Body of pancreas (tissue), 4 donors: ENCODE data around the gene MYOCOS. TPM values are rescaled to one million over a fixed set of nuclear protein-coding genes. Genes with fewer than 3 reads are reported as not detected.

Experiments
- ATAC-seq: fragments of 150-250 bp; one replicate; pipeline ENCODE4 v1.9.1; 2016
- DNase-seq, 4 donors: peaks; one replicate each; pipeline ENCODE4 v3.0.0-alpha.2; 2019
- H3K27ac ChIP-seq, 4 donors: fragments of 200-600 bp; sonication (generic); 1 replicate in 3 of 4; 2 replicates in 1 of 4; pipeline versions ENCODE4 v1.5.1 to v1.6.1; 2016 to 2019; ENCODE audit warnings: mild to moderate bottlenecking in 1 of 4, mixed read lengths in 1 of 4, moderate library complexity in 1 of 4
- H3K27me3 ChIP-seq, 2 donors: fragments of 200-600 bp; sonication (generic); one replicate each; pipeline ENCODE4 v1.6.0; 2016; ENCODE audit warnings: mild to moderate bottlenecking in 1 of 2
- H3K36me3 ChIP-seq, 2 donors: fragments of 200-600 bp; sonication (generic); replicated peaks in 1 of 2; 2 replicates each; pipeline ENCODE4 v1.5.1; 2016; ENCODE audit warnings: low read depth in 2 of 2; ENCODE audit not compliant: insufficient read depth in 1 of 2
- H3K4me1 ChIP-seq: fragments of 200-600 bp; sonication (generic); one replicate; pipeline ENCODE4 v1.6.0; 2016
- H3K4me3 ChIP-seq, 2 donors: fragments of 200-600 bp; sonication (generic); 1 replicate in 1 of 2; 2 replicates in 1 of 2; pipeline ENCODE4 v1.5.1; 2016 to 2019
- H3K9me3 ChIP-seq, 3 donors: fragments of 200-600 bp; sonication (generic); 1 replicate in 2 of 3; 2 replicates in 1 of 3; pipeline ENCODE4 v1.5.1; 2016
- POLR2A ChIP-seq, 3 donors: fragments of 450-650 bp; IDR thresholded peaks; one replicate each; pipeline ENCODE4 v1.6.1; 2016; ENCODE audit warnings: antibody characterized with exemption in 3 of 3, mild to moderate bottlenecking in 2 of 3
- WGBS, 2 donors: methylation state at CpG; one replicate each; pipeline ENCODE4 v1.1.5; 2017; 5-methylcytosine and 5-hydroxymethylcytosine counted together
- intact Hi-C: fragments of 100-400 bp; cut with DNase I; formaldehyde crosslinking; loops from one replicate; pipeline ENCODE4 v1.15.1; 2023
- total RNA-seq, 2 donors: library from RNA; depleted of rRNA; stranded (reverse); fragments of >200 nt; gene quantifications; one replicate each; pipeline ENCODE4 v1.1.0, GENCODE V29; 2016
- TF ChIP-seq, protein P1 (sequence below), 7 experiments: fragments of 450-650 bp in 4 of 7; fragments of 200-600 bp in 3 of 7; sonication (generic) in 3 of 7; IDR thresholded peaks; one replicate each; pipeline ENCODE4 v1.5.1; 2016 to 2019; ENCODE audit warnings: antibody characterized with exemption in 7 of 7

The MYOCOS gene
- total RNA-seq, 2 donors from 2014 or later = not detected

DNA sequence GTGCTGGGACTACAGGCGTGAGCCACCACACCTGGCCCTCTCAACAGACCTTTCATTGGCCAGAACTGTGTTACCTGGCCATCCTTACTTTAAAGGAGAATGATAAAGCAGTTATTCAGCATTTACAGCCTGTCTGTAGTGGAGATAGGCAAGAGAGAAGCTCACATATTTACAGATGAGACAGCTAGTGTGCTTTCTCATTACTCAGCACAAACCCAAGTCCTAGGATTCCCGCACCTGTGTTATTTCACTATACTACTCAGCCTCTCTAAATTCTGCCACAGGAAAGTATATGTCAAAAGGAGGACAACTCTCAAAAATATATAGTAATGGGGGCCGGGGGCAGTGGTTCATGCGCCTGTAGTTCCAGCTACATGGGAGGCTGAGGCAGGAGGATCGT is 46.3 kb downstream of the MYOCOS start:
- no peak for DNase-seq
- no peaks in the 10 kb centered on the region for H3K36me3 ChIP-seq
- WGBS, 2 donors = 77 to 81% methylated on average over 5 of the region's 5 CpGs
- H3K27ac ChIP-seq = no peak overlapping the region
- no peak overlapping the region for H3K4me3 ChIP-seq
- intact Hi-C loops = no loop called here
- ATAC-seq = no peak
- H3K9me3 ChIP-seq = no peaks in the 10 kb centered on the region
- no peaks in the 10 kb centered on the region for H3K4me1 ChIP-seq
- no peaks in the 10 kb centered on the region for H3K27me3 ChIP-seq
- TF ChIP-seq, protein P1, sequence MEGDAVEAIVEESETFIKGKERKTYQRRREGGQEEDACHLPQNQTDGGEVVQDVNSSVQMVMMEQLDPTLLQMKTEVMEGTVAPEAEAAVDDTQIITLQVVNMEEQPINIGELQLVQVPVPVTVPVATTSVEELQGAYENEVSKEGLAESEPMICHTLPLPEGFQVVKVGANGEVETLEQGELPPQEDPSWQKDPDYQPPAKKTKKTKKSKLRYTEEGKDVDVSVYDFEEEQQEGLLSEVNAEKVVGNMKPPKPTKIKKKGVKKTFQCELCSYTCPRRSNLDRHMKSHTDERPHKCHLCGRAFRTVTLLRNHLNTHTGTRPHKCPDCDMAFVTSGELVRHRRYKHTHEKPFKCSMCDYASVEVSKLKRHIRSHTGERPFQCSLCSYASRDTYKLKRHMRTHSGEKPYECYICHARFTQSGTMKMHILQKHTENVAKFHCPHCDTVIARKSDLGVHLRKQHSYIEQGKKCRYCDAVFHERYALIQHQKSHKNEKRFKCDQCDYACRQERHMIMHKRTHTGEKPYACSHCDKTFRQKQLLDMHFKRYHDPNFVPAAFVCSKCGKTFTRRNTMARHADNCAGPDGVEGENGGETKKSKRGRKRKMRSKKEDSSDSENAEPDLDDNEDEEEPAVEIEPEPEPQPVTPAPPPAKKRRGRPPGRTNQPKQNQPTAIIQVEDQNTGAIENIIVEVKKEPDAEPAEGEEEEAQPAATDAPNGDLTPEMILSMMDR (IDR thresholded peaks at IDR 0.05) = no peak
- no peak for TF ChIP-seq POLR2A (IDR thresholded peaks at IDR 0.05)

DNA sequence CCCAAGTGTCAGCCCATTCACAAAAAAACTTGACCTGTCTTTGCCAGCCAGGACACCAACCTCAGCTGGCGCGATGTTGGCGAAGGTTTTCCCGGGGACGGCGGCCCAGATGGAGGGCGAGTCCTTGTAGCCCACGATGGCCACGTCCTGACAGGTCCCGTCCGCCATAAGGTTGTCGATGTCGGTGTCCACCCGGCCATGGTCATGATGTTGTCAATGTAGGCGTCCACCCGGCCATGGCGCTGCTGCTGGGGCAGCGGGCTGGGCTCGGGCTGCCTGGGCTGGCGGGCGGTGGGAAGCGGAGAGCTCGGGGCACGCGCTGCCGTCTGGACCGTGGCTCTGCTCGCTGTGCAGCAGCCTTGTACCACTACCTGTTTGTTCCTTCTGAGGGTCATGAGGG is 48.7 kb downstream of the MYOCOS start:
- no peaks in the 10 kb centered on the region for H3K36me3 ChIP-seq
- WGBS, 2 donors = 91 to 97% methylated on average over 20 to 28 of the region's 28 CpGs
- no peaks in the 10 kb centered on the region for H3K4me1 ChIP-seq
- DNase-seq (no peak), ATAC-seq (no peak)
- intact Hi-C loops = no loop called here
- no peak overlapping the region for H3K27ac ChIP-seq
- TF ChIP-seq POLR2A (IDR thresholded peaks at IDR 0.05) = no peak
- TF ChIP-seq, protein P1 (IDR thresholded peaks at IDR 0.05) = no peak
- no peaks in the 10 kb centered on the region for H3K9me3 ChIP-seq
- no peaks in the 10 kb centered on the region for H3K27me3 ChIP-seq
- H3K4me3 ChIP-seq = no peak overlapping the region

DNA sequence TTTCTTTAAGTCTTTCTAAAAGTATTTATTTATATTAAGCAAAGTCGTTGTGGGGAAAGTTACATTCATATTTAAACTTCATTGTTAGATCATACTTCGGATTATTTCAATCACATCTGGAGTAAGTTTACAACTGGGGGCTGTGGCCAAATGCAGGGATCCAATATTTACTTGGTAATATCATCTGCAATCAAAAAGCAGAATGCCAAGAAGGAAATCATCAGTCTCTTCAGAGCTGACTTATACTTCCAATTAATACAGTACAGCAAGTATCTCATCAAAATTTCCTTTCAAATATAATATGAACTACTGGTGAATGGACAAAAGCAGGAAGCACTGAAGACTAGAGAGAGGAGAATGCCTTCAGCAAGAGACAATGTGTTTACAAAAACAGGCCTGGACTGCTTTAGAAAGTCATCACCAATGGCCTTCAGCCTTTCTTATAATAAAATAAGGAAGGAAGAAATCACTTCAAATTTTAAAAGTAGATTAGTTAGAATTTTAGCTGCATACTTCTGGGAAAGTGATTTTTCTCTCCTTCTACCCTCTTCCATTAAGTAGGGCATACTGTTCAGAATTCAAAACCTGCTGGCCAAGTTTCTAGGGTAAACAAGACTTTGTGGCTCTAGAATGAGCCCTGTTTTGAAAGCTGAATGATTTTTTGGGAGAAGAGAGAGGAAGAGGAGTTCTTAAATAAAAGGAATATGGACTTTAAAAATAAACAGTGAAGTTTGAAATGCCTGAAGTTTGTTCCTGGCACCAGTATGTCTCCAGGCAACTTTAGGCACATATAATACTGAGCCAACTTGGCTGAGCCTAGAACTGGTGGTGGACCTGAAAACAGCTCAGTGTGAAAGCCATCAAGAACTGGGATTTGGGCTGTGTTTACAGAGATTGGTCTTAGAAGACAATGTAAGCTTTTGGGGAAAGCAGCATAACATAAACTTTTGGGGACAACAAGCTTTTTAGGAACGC is 52.7 kb downstream of the MYOCOS start:
- intact Hi-C loops = no loop called here
- H3K36me3 ChIP-seq = no peaks in the 10 kb centered on the region
- 53 to 60% methylated on average over 3 of the region's 3 CpGs for WGBS, 2 donors
- TF ChIP-seq POLR2A (IDR thresholded peaks at IDR 0.05) = no peak
- TF ChIP-seq, protein P1 (IDR thresholded peaks at IDR 0.05) = no peak
- H3K9me3 ChIP-seq = no peaks in the 10 kb centered on the region
- H3K4me1 ChIP-seq = no peaks in the 10 kb centered on the region
- H3K4me3 ChIP-seq = no peak overlapping the region
- no peak for ATAC-seq
- H3K27me3 ChIP-seq = no peaks in the 10 kb centered on the region
- no peak overlapping the region for H3K27ac ChIP-seq
- no peak for DNase-seq

Other genes with a start within 250 kb of the MYOCOS start
- 10 to 100 TPM; 40.2 to 53.1 TPM for gene PRRC2C, start 136.7 kb upstream of the MYOCOS start, total RNA-seq
- 1 to 10 TPM; 1.3 to 5.4 TPM for gene MYOC, start 30.4 kb downstream of the MYOCOS start, total RNA-seq
- 1 to 10 TPM; 5.6 to 8.8 TPM for gene VAMP4, start 119.8 kb downstream of the MYOCOS start, total RNA-seq
- gene METTL13, start 159.4 kb downstream of the MYOCOS start, total RNA-seq = 10 to 100 TPM in 1 of 2 donors, 1 to 10 TPM in 1; 9.2 to 13.5 TPM
- 1 to 10 TPM; 2.9 to 4.0 TPM for gene DNM3, start 219.3 kb downstream of the MYOCOS start, total RNA-seq